ENCODE data around the gene ATP5ME.

GRCh38 chr4:657834-658667 lies 16.0 kb downstream of the ATP5ME start:
- TF ChIP-seq POLR2AphosphoS5 (IDR thresholded peaks at IDR 0.05; ENCODE audit: low read depth, low read length) = no peak
- TF ChIP-seq REST (IDR thresholded peaks at IDR 0.05; ENCODE audit: insufficient read depth in 1 of 2, low read depth in 2 of 2, low read length in 2 of 2) = no peak
- TF ChIP-seq FOXP2 (optimal IDR thresholded peaks at IDR 0.05; ENCODE audit: borderline replicate concordance, extremely low read depth, extremely low read length, insufficient read depth) = no peak

Measured in PFSK-1 (cell line).